ENCODE data around the gene ANXA3. TPM values are rescaled to one million over a fixed set of nuclear protein-coding genes. Genes with fewer than 3 reads are reported as not detected.

Gene ANXA3
- total RNA-seq, 4 donors from 2014 or later: 45.7 to 84.9 (median 61.1) TPM

DNA sequence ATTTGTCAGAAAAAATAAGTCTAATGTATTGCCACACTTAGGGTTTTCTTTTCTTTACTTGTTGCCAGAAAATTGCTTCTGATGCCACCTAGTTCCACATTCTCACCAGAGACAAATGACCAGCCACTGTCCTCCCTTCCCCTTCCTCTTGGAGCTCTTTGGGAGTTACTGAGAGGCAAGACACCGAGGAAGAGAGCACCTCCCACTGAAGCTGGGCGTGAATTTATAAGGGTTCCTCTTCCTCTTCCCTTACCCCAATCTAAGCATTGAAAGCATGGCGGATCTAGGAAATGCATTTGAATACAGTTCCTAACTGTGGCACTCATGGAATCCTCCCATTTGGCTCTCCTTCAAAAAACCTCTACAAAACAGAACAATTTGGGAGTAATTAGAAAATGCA, 30.0 kb downstream of the ANXA3 start:
- TF ChIP-seq CTCF (IDR thresholded peaks at IDR 0.05) (no peak), POLR2A (IDR thresholded peaks at IDR 0.05) (no peak)
- Histone ChIP-seq H3K4me3 (no peak overlapping the region), H3K27me3 (no peaks in the 10 kb centered on the region), H3K9me3 (no peaks in the 10 kb centered on the region), H3K27ac (peak overlapping the region in 1 of 4 donors; percentile 80), H3K4me1 (peaks cover 0 to 29% (median 0%) of the 10 kb centered on the region in 3 donors), H3K36me3 (peaks cover 0 to 2% (median 0%) of the 10 kb centered on the region in 3 donors)
- DNase-seq: no peak
- WGBS, 2 donors: 68 to 69% methylated on average over 3 of the region's 3 CpGs
- intact Hi-C loops (cut with DNase I): no loop called here

- H3K27me3 ChIP-seq: no peaks in the 10 kb centered on the region
- H3K4me3 ChIP-seq: no peak overlapping the region
- no peak for DNase-seq
- peaks cover 0 to 6% (median 0%) of the 10 kb centered on the region in 3 donors for H3K36me3 ChIP-seq
- intact Hi-C loops (cut with DNase I): no loop called here
- H3K27ac ChIP-seq: peak overlapping the region in 3 of 4 donors; percentile 63 to 80 (median 68)
- WGBS, 2 donors: 75 to 84% methylated on average over 4 of the region's 4 CpGs
- H3K4me1 ChIP-seq: peaks cover 0 to 27% (median 0%) of the 10 kb centered on the region in 3 donors
- TF ChIP-seq CTCF (IDR thresholded peaks at IDR 0.05) (no peak), POLR2A (IDR thresholded peaks at IDR 0.05) (no peak)
- H3K9me3 ChIP-seq: no peaks in the 10 kb centered on the region
Observed at GRCh38 chr4:78584863-78585547, 33.4 kb downstream of the ANXA3 start.

- peaks cover 0 to 28% (median 0%) of the 10 kb centered on the region in 3 donors for H3K4me1 ChIP-seq
- intact Hi-C loops (cut with DNase I): no loop called here
- TF ChIP-seq CTCF (IDR thresholded peaks at IDR 0.05) (no peak), POLR2A (IDR thresholded peaks at IDR 0.05) (no peak)
- peaks cover 0 to 6% (median 0%) of the 10 kb centered on the region in 3 donors for H3K36me3 ChIP-seq
- H3K4me3 ChIP-seq: no peak overlapping the region
- H3K9me3 ChIP-seq: no peaks in the 10 kb centered on the region
- peak overlapping the region in 3 of 4 donors; percentile 63 to 80 (median 68) for H3K27ac ChIP-seq
- H3K27me3 ChIP-seq: no peaks in the 10 kb centered on the region
- 7 to 33% methylated on average over 1 of the region's 1 CpG for WGBS, 2 donors
- DNase-seq: no peak
Observed at GRCh38 chr4:78585633-78586032, 34.1 kb downstream of the ANXA3 start.

DNA sequence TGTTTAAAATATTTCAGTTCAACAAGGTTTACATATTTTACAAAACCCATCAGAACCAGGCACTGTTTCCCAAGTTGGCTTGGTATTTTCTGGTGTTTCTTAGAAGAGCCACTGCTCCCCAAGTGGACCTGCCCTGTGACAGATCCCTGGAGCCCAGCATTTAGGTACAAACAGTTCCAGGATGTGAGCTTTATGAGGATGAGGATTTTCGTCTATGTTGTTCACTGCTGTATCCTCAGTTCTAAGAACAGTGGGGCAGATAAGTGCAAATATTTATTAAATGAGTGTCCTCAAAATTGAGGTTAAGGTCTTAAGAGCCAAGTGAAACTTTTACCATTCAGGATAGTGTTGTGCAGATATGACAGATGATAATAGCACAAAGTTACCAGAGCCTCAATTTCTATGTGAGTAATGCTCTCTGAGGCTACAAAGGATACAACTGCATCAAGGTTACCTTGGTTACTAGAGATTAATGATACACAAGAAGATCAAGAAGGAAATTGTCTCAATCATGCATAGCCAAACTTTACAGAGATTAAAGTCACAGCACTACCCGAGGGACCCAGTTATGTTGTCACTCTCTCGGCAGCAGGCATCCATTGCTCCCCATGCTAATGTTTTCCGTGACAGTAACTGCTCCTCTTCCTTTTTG, 37.5 kb downstream of the ANXA3 start:
- WGBS, 2 donors: 55 to 58% methylated on average over 4 of the region's 4 CpGs
- intact Hi-C loops (cut with DNase I): no loop called here
- Histone ChIP-seq H3K4me3 (no peak overlapping the region), H3K9me3 (no peaks in the 10 kb centered on the region), H3K27me3 (no peaks in the 10 kb centered on the region), H3K27ac (no peak overlapping the region), H3K36me3 (peaks cover 0 to 6% (median 0%) of the 10 kb centered on the region in 3 donors), H3K4me1 (peaks cover 0 to 32% (median 0%) of the 10 kb centered on the region in 3 donors)
- no peak for TF ChIP-seq CTCF (IDR thresholded peaks at IDR 0.05)
- TF ChIP-seq POLR2A (IDR thresholded peaks at IDR 0.05): no peak
- no peak for DNase-seq

GRCh38 chr4:78591404-78591803, 39.8 kb downstream of the ANXA3 start:
- Histone ChIP-seq H3K4me1 (peaks cover 0 to 23% (median 0%) of the 10 kb centered on the region in 3 donors), H3K9me3 (no peaks in the 10 kb centered on the region), H3K27me3 (no peaks in the 10 kb centered on the region), H3K4me3 (no peak overlapping the region), H3K36me3 (peaks cover 0 to 10% (median 0%) of the 10 kb centered on the region in 3 donors), H3K27ac (peak overlapping the region in 3 of 4 donors; percentile 44 to 75 (median 61))
- TF ChIP-seq CTCF (IDR thresholded peaks at IDR 0.05) (no peak), POLR2A (IDR thresholded peaks at IDR 0.05) (no peak)
- no peak for DNase-seq
- intact Hi-C loops (cut with DNase I): no loop called here
- 69 to 70% methylated on average over 2 of the region's 2 CpGs for WGBS, 2 donors

Data from esophagus squamous epithelium (tissue), 5 donors.